Activated CD4-positive, alpha-beta T cell treated with anti-CD3 and anti-CD28 coated beads, Interleukin-2, Interleukin-4, amounts not matched to agents 100 ng/mL and 50 ng/mL, durations not matched to agents 16 hours and 8 hours (primary cell): ENCODE results near the gene RNF121.
"Not testable (repeated sequence)": the region's sequence is repeated elsewhere in the genome, so short reads cannot be mapped to it uniquely, and the experiment has no call there.

ENCODE experiments used
- DNase-seq: peaks from one replicate; pipeline ENCODE4 v3.0.0-alpha.2; 2020; ENCODE audit warnings: low spot score

RNF121 gene

GRCh38 chr11:71928737-71929443 is at the start of gene RNF121:
Gene RNF121, plus strand, starts transcription at chr11:71929046. Its CDS starts 16 bp downstream, at chr11:71929062.
- DNase-seq = peak; percentile 98

- DNase-seq = not testable (repeated sequence)
Observed at GRCh38 chr11:71885806-71886205, 43.0 kb upstream of the RNF121 start.

- DNase-seq = not testable (repeated sequence)
Observed at GRCh38 chr11:71888335-71889010, 40.4 kb upstream of the RNF121 start.

GRCh38 chr11:71889181-71889872 is 39.5 kb upstream of the RNF121 start:
- not testable (repeated sequence) for DNase-seq

GRCh38 chr11:71895961-71896360 is 32.9 kb upstream of the RNF121 start:
- DNase-seq = no peak

- not testable (repeated sequence) for DNase-seq
Observed at GRCh38 chr11:71901137-71901536, 27.7 kb upstream of the RNF121 start.

- DNase-seq = no peak
Observed at GRCh38 chr11:71908218-71908617, 20.6 kb upstream of the RNF121 start.

GRCh38 chr11:71910775-71911174 is 18.1 kb upstream of the RNF121 start:
- not testable (repeated sequence) for DNase-seq

GRCh38 chr11:71911321-71911985 is 17.4 kb upstream of the RNF121 start:
- DNase-seq = peak; percentile 83

- DNase-seq = not testable (repeated sequence)
Observed at GRCh38 chr11:71911986-71912340, 16.9 kb upstream of the RNF121 start.

GRCh38 chr11:71913756-71914526 is 14.9 kb upstream of the RNF121 start:
- DNase-seq = no peak

GRCh38 chr11:71914617-71915189 is 14.1 kb upstream of the RNF121 start:
- DNase-seq = peak; percentile 76

GRCh38 chr11:71917646-71918140 is 11.2 kb upstream of the RNF121 start:
- no peak for DNase-seq

GRCh38 chr11:71927820-71928736 is 768 bp upstream of the RNF121 start, which contains the start of gene XNDC1N:
Gene XNDC1N, minus strand, starts transcription at chr11:71928594. Its CDS starts 5,241 bp downstream, at chr11:71923353.
- DNase-seq = peak; percentile 85

GRCh38 chr11:71929491-71929890 is 645 bp downstream of the RNF121 start:
- no peak for DNase-seq

GRCh38 chr11:71930556-71931244 is 1.9 kb downstream of the RNF121 start:
- no peak for DNase-seq

- no peak for DNase-seq
Observed at GRCh38 chr11:71931245-71931602, 2.4 kb downstream of the RNF121 start.

- no peak for DNase-seq
Observed at GRCh38 chr11:71933141-71933933, 4.5 kb downstream of the RNF121 start.
